WTC11 (cell line): ENCODE data around the gene EXOC6. TPM values are rescaled to one million over a fixed set of nuclear protein-coding genes. Genes with fewer than 3 reads are reported as not detected.
A peak's percentile ranks its signal among the peaks of the same experiment; 100 is the strongest.

Experiments
- ATAC-seq: fragments of 200-7000 bp; cut with Tn5 transposase; 2 replicates; pipeline ENCODE4 v1.10.0; 2021; ENCODE audit warnings: mild to moderate bottlenecking, moderate library complexity
- CTCF ChIA-PET: fragments of 300-600 bp; sonication (Branson Sonifier 250); formaldehyde crosslinking; loops from one replicate; lab custom pipeline; 2021; ENCODE audit warnings: antibody characterized with exemption; lab: Charles Lee
- POLR2A ChIA-PET: fragments of 350-600 bp; sonication (Branson Sonifier 250); formaldehyde crosslinking; loops from one replicate; lab custom pipeline; 2021; ENCODE audit warnings: antibody characterized with exemption; lab: Charles Lee
- DNase-seq: peaks from one replicate; pipeline ENCODE4 v3.0.0; 2021; ENCODE audit warnings: low spot score
- H3K27ac Mint-ChIP-seq: 2 replicates; pipeline ENCODE4 v1.8.0; 2021; ENCODE audit warnings: mixed read lengths
- H3K27me3 Mint-ChIP-seq: 2 replicates; pipeline ENCODE4 v1.8.0; 2021; ENCODE audit warnings: low read depth, mild to moderate bottlenecking, moderate library complexity, mixed read lengths
- H3K36me3 Mint-ChIP-seq: 2 replicates; pipeline ENCODE4 v1.8.0; 2021; ENCODE audit warnings: mixed read lengths
- H3K4me1 Mint-ChIP-seq: 2 replicates; pipeline ENCODE4 v1.8.0; 2022; ENCODE audit warnings: mixed read lengths
- H3K4me3 Mint-ChIP-seq: 2 replicates; pipeline ENCODE4 v1.8.0; 2021; ENCODE audit warnings: mild to moderate bottlenecking, moderate library complexity, mixed read lengths
- H3K9me3 Mint-ChIP-seq: 2 replicates; pipeline ENCODE4 v1.8.0; 2021; ENCODE audit warnings: mixed read lengths
- FOXP1 ChIP-seq: sonication (generic); formaldehyde crosslinking; IDR thresholded peaks from 2 replicates; pipeline ENCODE4 v1.8.0; 2022; ENCODE audit warnings: missing genetic modification reagents, mild to moderate bottlenecking, moderate library complexity, borderline replicate concordance
- NFE2L1 ChIP-seq: sonication (generic); formaldehyde crosslinking; IDR thresholded peaks from 2 replicates; pipeline ENCODE4 v1.8.1; 2023; ENCODE audit warnings: missing genetic modification reagents
- NFYB ChIP-seq: sonication (generic); formaldehyde crosslinking; conservative IDR thresholded peaks from 2 replicates; pipeline ENCODE4 v1.8.0; 2022; ENCODE audit warnings: low read depth, missing genetic modification reagents
- PRRX2 ChIP-seq: fragments of 250-450 bp; sonication (Bioruptor Pico); IDR thresholded peaks from 2 replicates; pipeline ENCODE4 v1.8.0; 2021; ENCODE audit warnings: mild to moderate bottlenecking
- RORB ChIP-seq: fragments of 250-450 bp; sonication (Bioruptor Pico); IDR thresholded peaks from 2 replicates; pipeline ENCODE4 v1.9.0; 2021; ENCODE audit warnings: mild to moderate bottlenecking
- total RNA-seq: library from RNA; stranded (reverse); gene quantifications from 3 replicates; pipeline ENCODE4 v1.2.3, GENCODE V29; 2021
- TF ChIP-seq, protein P1 (sequence below): sonication (generic); formaldehyde crosslinking; IDR thresholded peaks from 2 replicates; pipeline ENCODE4 v1.8.1; 2023; ENCODE audit warnings: mild to moderate bottlenecking, missing genetic modification reagents
- TF ChIP-seq, protein P2 (sequence below): fragments of 250-450 bp; sonication (Bioruptor Pico); IDR thresholded peaks from 2 replicates; pipeline ENCODE4 v1.8.0; 2021; ENCODE audit warnings: mild to moderate bottlenecking
- TF ChIP-seq, protein P3 (sequence below): sonication (generic); formaldehyde crosslinking; IDR thresholded peaks from 2 replicates; pipeline ENCODE4 v1.8.1; 2022; ENCODE audit warnings: mild to moderate bottlenecking, moderate library complexity, missing genetic modification reagents
- TF ChIP-seq, protein P4 (sequence below): sonication (generic); formaldehyde crosslinking; IDR thresholded peaks from 2 replicates; pipeline ENCODE4 v1.8.0; 2022; ENCODE audit warnings: mild to moderate bottlenecking, missing genetic modification reagents
- TF ChIP-seq, protein P5 (sequence below): sonication (generic); formaldehyde crosslinking; IDR thresholded peaks from 2 replicates; pipeline ENCODE4 v1.8.0; 2022; ENCODE audit warnings: missing genetic modification reagents
- TF ChIP-seq, protein P6 (sequence below): sonication (generic); formaldehyde crosslinking; IDR thresholded peaks from 2 replicates; pipeline ENCODE4 v1.8.1; 2023; ENCODE audit warnings: mild to moderate bottlenecking, missing genetic modification reagents, moderate library complexity
- TF ChIP-seq, protein P7 (sequence below): fragments of 250-450 bp; sonication (Bioruptor Pico); IDR thresholded peaks from 2 replicates; pipeline ENCODE4 v1.9.0; 2021; ENCODE audit warnings: moderate library complexity, mild to moderate bottlenecking, inconsistent platforms, borderline replicate concordance

The EXOC6 gene
- total RNA-seq, 1 experiment from 2014 or later: 5.0 TPM

DNA sequence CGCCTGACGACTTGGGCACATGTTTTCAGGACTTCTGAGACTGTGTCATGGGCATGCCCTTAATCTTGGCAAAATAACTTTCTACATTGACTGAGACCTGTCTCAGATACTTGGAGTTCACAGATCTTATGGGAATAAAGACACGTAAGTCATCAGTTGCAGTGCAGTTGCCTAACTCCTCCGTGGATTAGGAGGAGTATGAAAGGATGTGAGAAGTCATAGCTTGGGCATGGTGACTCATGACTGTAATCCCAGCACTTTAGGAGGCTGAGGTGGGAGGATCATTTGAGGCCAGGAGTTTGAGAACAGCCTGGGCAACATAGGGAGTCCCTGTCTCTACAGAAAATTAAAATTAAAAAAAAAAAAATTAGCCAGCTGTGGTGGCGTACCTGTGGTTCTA is 49.6 kb downstream of the EXOC6 start:
- no peaks in the 10 kb centered on the region for H3K27me3 Mint-ChIP-seq
- TF ChIP-seq, protein P1, sequence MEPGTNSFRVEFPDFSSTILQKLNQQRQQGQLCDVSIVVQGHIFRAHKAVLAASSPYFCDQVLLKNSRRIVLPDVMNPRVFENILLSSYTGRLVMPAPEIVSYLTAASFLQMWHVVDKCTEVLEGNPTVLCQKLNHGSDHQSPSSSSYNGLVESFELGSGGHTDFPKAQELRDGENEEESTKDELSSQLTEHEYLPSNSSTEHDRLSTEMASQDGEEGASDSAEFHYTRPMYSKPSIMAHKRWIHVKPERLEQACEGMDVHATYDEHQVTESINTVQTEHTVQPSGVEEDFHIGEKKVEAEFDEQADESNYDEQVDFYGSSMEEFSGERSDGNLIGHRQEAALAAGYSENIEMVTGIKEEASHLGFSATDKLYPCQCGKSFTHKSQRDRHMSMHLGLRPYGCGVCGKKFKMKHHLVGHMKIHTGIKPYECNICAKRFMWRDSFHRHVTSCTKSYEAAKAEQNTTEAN: no peak
- H3K9me3 Mint-ChIP-seq: no peaks in the 10 kb centered on the region
- no peak for ATAC-seq
- ChIA-PET POLR2A (no interaction called here), CTCF (interaction anchor here (0.8 to 2.0 kb wide), 3 partner anchors 59 to 381 kb away, joined by 3 to 7 read pairs (median 3); no protein-coding TSS in a partner anchor)
- H3K27ac Mint-ChIP-seq: peak overlapping the region; percentile 50; the same call in 1 of the 2 replicates
- peaks cover 47% of the 10 kb centered on the region for H3K4me1 Mint-ChIP-seq
- no peaks in the 10 kb centered on the region for H3K36me3 Mint-ChIP-seq
- no peak for DNase-seq
- no peak overlapping the region for H3K4me3 Mint-ChIP-seq

DNA sequence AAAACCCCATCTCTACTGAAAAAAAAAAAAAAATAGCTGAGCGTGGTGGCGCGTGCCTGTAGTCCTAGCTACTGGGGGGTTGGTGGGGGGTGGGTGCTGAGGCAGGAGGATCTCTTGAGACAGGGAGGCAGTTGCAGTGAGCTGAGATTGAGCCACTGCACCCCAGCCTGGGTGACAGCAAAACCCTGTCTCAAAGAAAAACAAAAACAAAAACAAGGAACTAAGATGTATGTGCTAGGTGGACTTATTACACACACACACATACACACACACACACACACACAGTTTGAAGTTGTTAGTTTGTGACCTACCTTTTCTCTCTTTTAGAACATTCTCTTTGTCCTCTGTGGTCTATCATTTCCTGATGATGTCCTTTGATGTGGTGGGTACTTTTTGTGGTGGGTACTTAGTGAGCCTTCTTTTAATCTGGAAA is 53.5 kb downstream of the EXOC6 start:
- TF ChIP-seq PRRX2 (CRISPR knock-in tag): no peak
- TF ChIP-seq, protein P2, sequence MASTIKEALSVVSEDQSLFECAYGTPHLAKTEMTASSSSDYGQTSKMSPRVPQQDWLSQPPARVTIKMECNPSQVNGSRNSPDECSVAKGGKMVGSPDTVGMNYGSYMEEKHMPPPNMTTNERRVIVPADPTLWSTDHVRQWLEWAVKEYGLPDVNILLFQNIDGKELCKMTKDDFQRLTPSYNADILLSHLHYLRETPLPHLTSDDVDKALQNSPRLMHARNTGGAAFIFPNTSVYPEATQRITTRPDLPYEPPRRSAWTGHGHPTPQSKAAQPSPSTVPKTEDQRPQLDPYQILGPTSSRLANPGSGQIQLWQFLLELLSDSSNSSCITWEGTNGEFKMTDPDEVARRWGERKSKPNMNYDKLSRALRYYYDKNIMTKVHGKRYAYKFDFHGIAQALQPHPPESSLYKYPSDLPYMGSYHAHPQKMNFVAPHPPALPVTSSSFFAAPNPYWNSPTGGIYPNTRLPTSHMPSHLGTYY (CRISPR knock-in tag): no peak
- TF ChIP-seq NFYB (CRISPR knock-in tag): no peak
- TF ChIP-seq, protein P3, sequence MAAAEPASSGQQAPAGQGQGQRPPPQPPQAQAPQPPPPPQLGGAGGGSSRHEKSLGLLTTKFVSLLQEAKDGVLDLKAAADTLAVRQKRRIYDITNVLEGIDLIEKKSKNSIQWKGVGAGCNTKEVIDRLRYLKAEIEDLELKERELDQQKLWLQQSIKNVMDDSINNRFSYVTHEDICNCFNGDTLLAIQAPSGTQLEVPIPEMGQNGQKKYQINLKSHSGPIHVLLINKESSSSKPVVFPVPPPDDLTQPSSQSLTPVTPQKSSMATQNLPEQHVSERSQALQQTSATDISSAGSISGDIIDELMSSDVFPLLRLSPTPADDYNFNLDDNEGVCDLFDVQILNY (CRISPR knock-in tag): no peak
- TF ChIP-seq, protein P4, sequence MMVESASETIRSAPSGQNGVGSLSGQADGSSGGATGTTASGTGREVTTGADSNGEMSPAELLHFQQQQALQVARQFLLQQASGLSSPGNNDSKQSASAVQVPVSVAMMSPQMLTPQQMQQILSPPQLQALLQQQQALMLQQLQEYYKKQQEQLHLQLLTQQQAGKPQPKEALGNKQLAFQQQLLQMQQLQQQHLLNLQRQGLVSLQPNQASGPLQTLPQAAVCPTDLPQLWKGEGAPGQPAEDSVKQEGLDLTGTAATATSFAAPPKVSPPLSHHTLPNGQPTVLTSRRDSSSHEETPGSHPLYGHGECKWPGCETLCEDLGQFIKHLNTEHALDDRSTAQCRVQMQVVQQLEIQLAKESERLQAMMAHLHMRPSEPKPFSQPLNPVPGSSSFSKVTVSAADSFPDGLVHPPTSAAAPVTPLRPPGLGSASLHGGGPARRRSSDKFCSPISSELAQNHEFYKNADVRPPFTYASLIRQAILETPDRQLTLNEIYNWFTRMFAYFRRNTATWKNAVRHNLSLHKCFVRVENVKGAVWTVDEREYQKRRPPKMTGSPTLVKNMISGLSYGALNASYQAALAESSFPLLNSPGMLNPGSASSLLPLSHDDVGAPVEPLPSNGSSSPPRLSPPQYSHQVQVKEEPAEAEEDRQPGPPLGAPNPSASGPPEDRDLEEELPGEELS (CRISPR knock-in tag): no peak
- no peak for TF ChIP-seq RORB
- TF ChIP-seq NFE2L1: no peak
- TF ChIP-seq, protein P5, sequence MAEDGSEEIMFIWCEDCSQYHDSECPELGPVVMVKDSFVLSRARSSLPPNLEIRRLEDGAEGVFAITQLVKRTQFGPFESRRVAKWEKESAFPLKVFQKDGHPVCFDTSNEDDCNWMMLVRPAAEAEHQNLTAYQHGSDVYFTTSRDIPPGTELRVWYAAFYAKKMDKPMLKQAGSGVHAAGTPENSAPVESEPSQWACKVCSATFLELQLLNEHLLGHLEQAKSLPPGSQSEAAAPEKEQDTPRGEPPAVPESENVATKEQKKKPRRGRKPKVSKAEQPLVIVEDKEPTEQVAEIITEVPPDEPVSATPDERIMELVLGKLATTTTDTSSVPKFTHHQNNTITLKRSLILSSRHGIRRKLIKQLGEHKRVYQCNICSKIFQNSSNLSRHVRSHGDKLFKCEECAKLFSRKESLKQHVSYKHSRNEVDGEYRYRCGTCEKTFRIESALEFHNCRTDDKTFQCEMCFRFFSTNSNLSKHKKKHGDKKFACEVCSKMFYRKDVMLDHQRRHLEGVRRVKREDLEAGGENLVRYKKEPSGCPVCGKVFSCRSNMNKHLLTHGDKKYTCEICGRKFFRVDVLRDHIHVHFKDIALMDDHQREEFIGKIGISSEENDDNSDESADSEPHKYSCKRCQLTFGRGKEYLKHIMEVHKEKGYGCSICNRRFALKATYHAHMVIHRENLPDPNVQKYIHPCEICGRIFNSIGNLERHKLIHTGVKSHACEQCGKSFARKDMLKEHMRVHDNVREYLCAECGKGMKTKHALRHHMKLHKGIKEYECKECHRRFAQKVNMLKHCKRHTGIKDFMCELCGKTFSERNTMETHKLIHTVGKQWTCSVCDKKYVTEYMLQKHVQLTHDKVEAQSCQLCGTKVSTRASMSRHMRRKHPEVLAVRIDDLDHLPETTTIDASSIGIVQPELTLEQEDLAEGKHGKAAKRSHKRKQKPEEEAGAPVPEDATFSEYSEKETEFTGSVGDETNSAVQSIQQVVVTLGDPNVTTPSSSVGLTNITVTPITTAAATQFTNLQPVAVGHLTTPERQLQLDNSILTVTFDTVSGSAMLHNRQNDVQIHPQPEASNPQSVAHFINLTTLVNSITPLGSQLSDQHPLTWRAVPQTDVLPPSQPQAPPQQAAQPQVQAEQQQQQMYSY (CRISPR knock-in tag): no peak
- no peak for TF ChIP-seq FOXP1
- TF ChIP-seq, protein P6, sequence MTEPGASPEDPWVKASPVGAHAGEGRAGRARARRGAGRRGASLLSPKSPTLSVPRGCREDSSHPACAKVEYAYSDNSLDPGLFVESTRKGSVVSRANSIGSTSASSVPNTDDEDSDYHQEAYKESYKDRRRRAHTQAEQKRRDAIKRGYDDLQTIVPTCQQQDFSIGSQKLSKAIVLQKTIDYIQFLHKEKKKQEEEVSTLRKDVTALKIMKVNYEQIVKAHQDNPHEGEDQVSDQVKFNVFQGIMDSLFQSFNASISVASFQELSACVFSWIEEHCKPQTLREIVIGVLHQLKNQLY (CRISPR knock-in tag): no peak
- TF ChIP-seq, protein P7, sequence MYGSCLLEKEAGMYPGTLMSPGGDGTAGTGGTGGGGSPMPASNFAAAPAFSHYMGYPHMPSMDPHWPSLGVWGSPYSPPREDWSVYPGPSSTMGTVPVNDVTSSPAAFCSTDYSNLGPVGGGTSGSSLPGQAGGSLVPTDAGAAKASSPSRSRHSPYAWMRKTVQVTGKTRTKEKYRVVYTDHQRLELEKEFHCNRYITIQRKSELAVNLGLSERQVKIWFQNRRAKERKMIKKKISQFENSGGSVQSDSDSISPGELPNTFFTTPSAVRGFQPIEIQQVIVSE: no peak
- TF ChIP-seq, all 79 proteins: peak for 0
- Mint-ChIP-seq H3K36me3 (peaks cover 4% of the 10 kb centered on the region), H3K27me3 (no peaks in the 10 kb centered on the region), H3K9me3 (peaks cover 7% of the 10 kb centered on the region), H3K4me1 (peaks cover 23% of the 10 kb centered on the region), H3K4me3 (no peak overlapping the region), H3K27ac (no peak overlapping the region)
- ChIA-PET POLR2A (interaction anchor here (0.6 kb wide), 3 partner anchors 41 to 278 kb away, joined by 3 to 6 read pairs (median 4); no protein-coding TSS in a partner anchor), CTCF (interaction anchor here (0.6 to 1.6 kb wide), 7 partner anchors 15 to 474 kb away, joined by 3 to 4 read pairs (median 3); no protein-coding TSS in a partner anchor)
- ATAC-seq: no peak
- DNase-seq: no peak
